Lower lobe of right lung (tissue), 2 donors: Measurements from ENCODE around the gene DDAH1. TPM values are rescaled to one million over a fixed set of nuclear protein-coding genes. Genes with fewer than 3 reads are reported as not detected.
A peak's percentile ranks its signal among the peaks of the same experiment; 100 is the strongest.

Experiments used
- ATAC-seq, 2 donors: fragments of 200-7000 bp; cut with Tn5 transposase; one replicate each; pipeline ENCODE4 v1.9.1; 2020 to 2022; ENCODE audit warnings: mild to moderate bottlenecking in 2 of 2, moderate library complexity in 2 of 2
- DNase-seq: peaks from one replicate; pipeline ENCODE4 v3.0.0-alpha.2; 2020
- H3K27ac ChIP-seq: fragments of 200-600 bp; one replicate; pipeline ENCODE4 v1.8.0; 2022
- H3K27me3 ChIP-seq: fragments of 200-600 bp; one replicate; pipeline ENCODE4 v1.8.0; 2022; ENCODE audit warnings: low read depth
- H3K36me3 ChIP-seq: fragments of 200-600 bp; one replicate; pipeline ENCODE4 v1.8.0; 2022; ENCODE audit warnings: mild to moderate bottlenecking
- H3K4me1 ChIP-seq: fragments of 200-600 bp; one replicate; pipeline ENCODE4 v1.8.0; 2022
- H3K4me3 ChIP-seq: fragments of 200-600 bp; one replicate; pipeline ENCODE4 v1.8.0; 2022; ENCODE audit warnings: mild to moderate bottlenecking
- H3K9me3 ChIP-seq: fragments of 200-600 bp; one replicate; pipeline ENCODE4 v1.8.0; 2022
- CTCF ChIP-seq: fragments of 200-600 bp; IDR thresholded peaks from one replicate; pipeline ENCODE4 v1.8.0; 2022; ENCODE audit warnings: antibody characterized with exemption, mild to moderate bottlenecking
- intact Hi-C: fragments of 100-400 bp; cut with DNase I; formaldehyde crosslinking; loops from one replicate; pipeline ENCODE4 v1.11.0; 2022
- total RNA-seq: library from RNA; stranded (reverse); fragmentation: NEBNext Ultra II Directional; extraction: Animal tissue kit (Norgen Biotek cat#: 25700); gene quantifications from one replicate; pipeline ENCODE4 v1.2.1, GENCODE V29; 2021
- donor health status: DM: no; HTN: yes; CAD: no; lungs with severe emphysema.

DDAH1 gene
- total RNA-seq, 1 donor from 2014 or later: 48.4 TPM

- no peaks in the 10 kb centered on the region for H3K36me3 ChIP-seq
- no peak for TF ChIP-seq CTCF
- no peak overlapping the region for H3K4me3 ChIP-seq
- H3K9me3 ChIP-seq: no peaks in the 10 kb centered on the region
- no peak overlapping the region for H3K27ac ChIP-seq
- peaks cover 4% of the 10 kb centered on the region for H3K27me3 ChIP-seq
- intact Hi-C loops: no loop called here
- H3K4me1 ChIP-seq: peaks cover 14% of the 10 kb centered on the region
- DNase-seq (no peak), ATAC-seq (no peak)
Measured at GRCh38 chr1:85467929-85468540, 3.1 kb upstream of the DDAH1 start.

- no peak for TF ChIP-seq CTCF
- H3K27me3 ChIP-seq: peaks cover 4% of the 10 kb centered on the region
- H3K36me3 ChIP-seq: no peaks in the 10 kb centered on the region
- DNase-seq (no peak), ATAC-seq (no peak)
- H3K4me1 ChIP-seq: peaks cover 14% of the 10 kb centered on the region
- H3K4me3 ChIP-seq: no peak overlapping the region
- H3K27ac ChIP-seq: no peak overlapping the region
- intact Hi-C loops: no loop called here
- no peaks in the 10 kb centered on the region for H3K9me3 ChIP-seq
Measured at GRCh38 chr1:85467036-85467435, 2.1 kb upstream of the DDAH1 start.

GRCh38 chr1:85465786-85466134 is 801 bp upstream of the DDAH1 start:
- intact Hi-C loops: no loop called here
- peak overlapping the region; percentile 68 for H3K4me3 ChIP-seq
- no peak for TF ChIP-seq CTCF
- ATAC-seq: no peak
- H3K27ac ChIP-seq: peak overlapping the region; percentile 81
- no peaks in the 10 kb centered on the region for H3K36me3 ChIP-seq
- H3K4me1 ChIP-seq: peaks cover 23% of the 10 kb centered on the region
- no peak for DNase-seq
- no peaks in the 10 kb centered on the region for H3K9me3 ChIP-seq
- peaks cover 4% of the 10 kb centered on the region for H3K27me3 ChIP-seq

DNA sequence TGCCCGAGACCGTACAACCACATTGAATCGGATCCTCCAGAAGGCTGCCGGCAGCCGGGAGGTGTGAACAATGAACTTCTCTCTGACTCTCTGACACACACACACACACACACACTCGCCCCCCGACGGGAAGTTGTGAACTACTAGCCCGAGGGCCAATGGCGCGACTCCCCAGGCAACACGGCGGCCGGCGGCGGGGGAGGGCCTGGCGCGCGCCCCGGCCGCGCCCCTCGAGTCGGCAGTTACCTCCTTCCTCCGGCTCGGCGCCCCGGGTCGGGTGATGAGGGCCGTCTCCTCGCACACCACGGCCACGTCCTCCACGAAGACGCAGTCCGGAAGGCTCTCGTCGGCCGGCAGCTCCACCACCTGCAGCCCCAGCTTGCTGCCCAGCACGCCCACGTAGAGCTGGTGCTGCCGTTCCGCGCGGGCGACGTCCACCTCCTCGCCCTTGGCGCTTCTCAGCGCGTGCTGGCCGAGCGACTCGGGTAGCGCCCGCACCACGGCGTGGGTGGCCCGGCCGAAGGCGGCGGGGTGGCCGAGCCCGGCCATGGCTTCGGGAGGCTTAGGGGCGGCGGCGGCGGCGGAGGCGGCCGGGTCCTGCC is 361 bp downstream of the DDAH1 start:
- intact Hi-C loops: no loop called here
- peaks cover 33% of the 10 kb centered on the region for H3K4me1 ChIP-seq
- H3K36me3 ChIP-seq: no peaks in the 10 kb centered on the region
- TF ChIP-seq CTCF: no peak
- ATAC-seq: peak; percentile 86 to 87
- H3K27me3 ChIP-seq: peaks cover 4% of the 10 kb centered on the region
- peak overlapping the region; percentile 81 for H3K27ac ChIP-seq
- H3K9me3 ChIP-seq: no peaks in the 10 kb centered on the region
- peak; percentile 80 for DNase-seq
- H3K4me3 ChIP-seq: peak overlapping the region; percentile 68

DNA sequence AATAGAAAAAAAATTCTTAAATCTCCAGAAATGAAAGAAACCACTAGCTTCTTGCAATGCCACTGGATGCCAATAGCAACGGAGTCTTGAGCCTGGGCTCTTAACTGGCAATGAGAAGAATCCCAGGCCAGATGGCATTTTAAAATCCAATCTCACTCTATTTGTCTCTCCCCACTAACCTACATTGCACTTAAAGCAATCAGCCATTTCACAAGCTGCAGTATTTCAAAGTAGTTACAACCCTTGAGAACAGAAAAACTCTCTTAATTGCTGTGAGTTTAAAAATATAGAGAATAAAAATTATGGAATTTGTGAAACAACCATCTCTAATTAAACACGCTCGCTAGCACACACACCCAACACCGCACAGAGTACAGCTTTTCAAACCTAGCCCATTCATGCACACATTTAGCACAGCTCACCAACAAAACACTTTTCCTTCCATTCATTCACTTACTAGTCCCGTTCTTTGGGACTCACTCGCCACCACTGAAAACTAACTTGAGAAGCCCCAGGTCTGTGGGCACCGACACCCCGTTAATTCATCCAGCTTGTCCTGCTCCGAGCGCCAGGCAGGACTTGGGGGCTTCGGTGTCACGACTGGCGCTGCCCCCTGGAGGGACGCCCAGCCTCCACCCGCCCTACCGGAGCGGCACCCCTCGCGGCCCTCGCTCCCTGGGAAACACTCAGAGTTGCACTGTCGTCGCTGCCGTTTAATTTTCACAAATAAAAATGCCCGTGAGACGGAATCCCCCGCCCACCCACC is 1.0 kb downstream of the DDAH1 start:
- H3K27ac ChIP-seq: peak overlapping the region; percentile 81

More for the DNA sequence above, 1.0 kb downstream of the DDAH1 start:
- no peak for DNase-seq
- Histone ChIP-seq H3K4me3 (peak overlapping the region; percentile 68), H3K9me3 (no peaks in the 10 kb centered on the region), H3K4me1 (peaks cover 39% of the 10 kb centered on the region), H3K27me3 (peaks cover 4% of the 10 kb centered on the region), H3K36me3 (no peaks in the 10 kb centered on the region)
- intact Hi-C loops: no loop called here
- peak; percentile 12 to 21 for ATAC-seq
- no peak for TF ChIP-seq CTCF
